ENCODE data around the gene LEMD1.

Gene LEMD1

DNA sequence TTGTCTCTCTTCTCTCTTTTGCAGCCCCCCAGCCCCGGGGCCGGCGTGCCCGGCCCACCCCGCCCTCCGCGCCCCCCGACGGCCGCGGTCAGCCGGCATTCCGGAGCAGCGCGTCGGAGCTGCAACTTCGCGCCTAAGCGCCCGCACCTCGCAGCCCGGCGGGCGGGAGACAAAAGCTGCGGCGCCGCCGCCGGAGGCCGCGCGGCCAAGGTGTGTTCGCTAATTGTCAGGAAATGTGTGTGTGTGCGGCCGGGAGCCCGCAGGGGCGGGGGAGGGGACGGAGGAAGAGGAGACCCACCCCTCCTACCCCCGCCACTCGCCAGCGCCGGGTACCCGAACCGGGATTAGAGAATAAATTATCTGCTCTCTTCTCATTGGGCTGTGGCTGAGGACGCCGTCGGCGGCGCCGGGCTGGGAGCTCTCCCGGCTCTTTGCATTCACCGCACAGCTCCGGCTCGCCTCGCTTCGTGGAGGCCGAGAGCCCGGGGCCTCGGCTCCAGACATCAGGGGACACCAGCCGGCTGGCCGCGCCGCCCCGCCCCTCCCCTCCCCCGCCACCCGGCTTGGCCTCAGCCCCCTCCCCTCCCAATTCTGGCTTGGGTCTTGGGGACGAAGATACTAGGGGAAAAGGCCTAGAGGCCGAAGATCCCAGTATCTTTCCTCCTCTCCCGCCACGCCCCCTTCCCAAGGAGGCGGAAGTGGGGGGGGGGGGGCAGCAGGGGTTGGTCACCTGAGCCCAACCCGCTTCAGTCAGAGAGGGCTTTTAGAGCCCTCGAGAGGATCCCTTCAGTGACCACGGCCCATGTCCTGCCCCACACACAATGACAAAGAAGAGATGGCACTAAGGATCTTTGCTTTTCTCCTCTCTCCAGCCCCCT, 35.3 kb upstream of the LEMD1 start:
- H3K27ac Mint-ChIP-seq: no peak overlapping the region
- peaks cover 31% of the 10 kb centered on the region for H3K27me3 Mint-ChIP-seq (ENCODE audit: low read depth, poor library complexity)
- H3K4me3 Mint-ChIP-seq: peak overlapping the region; percentile 92
- H3K4me1 Mint-ChIP-seq: peaks cover 39% of the 10 kb centered on the region
- TF ChIP-seq, protein P1, sequence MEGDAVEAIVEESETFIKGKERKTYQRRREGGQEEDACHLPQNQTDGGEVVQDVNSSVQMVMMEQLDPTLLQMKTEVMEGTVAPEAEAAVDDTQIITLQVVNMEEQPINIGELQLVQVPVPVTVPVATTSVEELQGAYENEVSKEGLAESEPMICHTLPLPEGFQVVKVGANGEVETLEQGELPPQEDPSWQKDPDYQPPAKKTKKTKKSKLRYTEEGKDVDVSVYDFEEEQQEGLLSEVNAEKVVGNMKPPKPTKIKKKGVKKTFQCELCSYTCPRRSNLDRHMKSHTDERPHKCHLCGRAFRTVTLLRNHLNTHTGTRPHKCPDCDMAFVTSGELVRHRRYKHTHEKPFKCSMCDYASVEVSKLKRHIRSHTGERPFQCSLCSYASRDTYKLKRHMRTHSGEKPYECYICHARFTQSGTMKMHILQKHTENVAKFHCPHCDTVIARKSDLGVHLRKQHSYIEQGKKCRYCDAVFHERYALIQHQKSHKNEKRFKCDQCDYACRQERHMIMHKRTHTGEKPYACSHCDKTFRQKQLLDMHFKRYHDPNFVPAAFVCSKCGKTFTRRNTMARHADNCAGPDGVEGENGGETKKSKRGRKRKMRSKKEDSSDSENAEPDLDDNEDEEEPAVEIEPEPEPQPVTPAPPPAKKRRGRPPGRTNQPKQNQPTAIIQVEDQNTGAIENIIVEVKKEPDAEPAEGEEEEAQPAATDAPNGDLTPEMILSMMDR (IDR thresholded peaks at IDR 0.05): no peak
- H3K36me3 Mint-ChIP-seq (ENCODE audit: low read depth): no peaks in the 10 kb centered on the region
- no peaks in the 10 kb centered on the region for H3K9me3 Mint-ChIP-seq
- peak; percentile 72 for DNase-seq

DNA sequence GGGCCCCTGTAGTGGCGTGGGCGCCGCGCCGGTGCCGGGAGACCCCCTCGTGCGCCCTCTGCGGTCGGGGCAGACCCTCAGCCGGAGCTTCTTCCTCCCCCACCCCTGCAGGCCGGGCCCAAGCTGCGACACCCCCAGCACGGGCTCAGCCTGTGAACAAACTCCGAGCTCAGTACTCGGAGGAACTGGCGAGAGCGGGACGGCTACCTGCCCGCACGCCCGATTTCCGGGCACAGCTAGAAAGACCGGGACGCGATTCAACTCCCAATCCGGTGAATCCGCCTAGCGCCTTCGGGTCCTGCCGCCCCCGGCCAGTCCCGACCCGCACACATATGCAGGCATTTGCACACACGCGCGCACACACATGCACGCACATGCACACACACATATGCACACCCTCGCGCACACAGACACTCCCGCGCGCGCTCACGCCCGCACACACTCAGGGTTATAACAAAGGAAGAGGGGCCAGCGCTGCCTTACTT, 34.6 kb upstream of the LEMD1 start:
- peak; percentile 45 for DNase-seq
- Mint-ChIP-seq H3K4me1 (peaks cover 45% of the 10 kb centered on the region), H3K27ac (no peak overlapping the region), H3K36me3 (ENCODE audit: low read depth) (no peaks in the 10 kb centered on the region), H3K4me3 (peak overlapping the region; percentile 92), H3K27me3 (ENCODE audit: low read depth, poor library complexity) (peaks cover 32% of the 10 kb centered on the region), H3K9me3 (no peaks in the 10 kb centered on the region)
- TF ChIP-seq, protein P1 (IDR thresholded peaks at IDR 0.05): peak; percentile 9

DNA sequence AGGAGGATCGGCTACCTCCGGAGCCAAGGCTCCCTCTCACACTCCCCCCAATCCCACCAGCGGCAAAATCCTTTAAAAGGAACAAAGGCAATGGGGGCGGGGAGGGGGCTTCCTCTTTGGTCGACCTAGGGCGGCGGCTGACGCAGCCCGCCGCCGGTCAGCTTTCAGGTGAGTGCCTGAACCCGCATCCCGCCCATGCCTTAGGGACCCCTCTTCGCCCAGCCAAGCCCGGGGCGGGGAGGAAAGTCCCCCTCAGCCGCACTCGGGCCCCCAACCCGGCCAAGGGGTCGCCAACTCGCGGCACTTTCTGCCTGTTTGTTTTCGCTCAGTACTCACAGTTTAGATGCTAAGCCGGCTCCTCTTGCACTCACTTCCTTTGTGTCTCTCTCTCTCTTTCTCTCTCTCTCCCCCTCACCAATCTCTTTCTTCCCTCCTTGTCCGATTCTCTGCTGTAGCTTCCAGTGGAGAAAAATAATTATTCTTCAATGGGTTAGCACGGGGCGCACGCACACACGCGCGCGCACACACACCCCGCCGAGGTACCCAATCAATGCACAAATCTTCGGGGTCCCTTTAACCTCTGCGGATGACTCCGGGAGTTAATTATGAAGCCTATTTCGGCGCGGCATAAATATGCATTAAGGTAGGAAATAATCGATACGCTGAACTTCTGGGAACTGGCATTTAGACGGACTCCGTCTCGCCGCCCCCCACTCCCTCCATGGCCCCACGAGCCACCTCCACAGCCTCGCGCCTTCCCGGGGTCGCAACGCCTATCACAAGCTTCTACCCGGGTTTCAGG, 33.9 kb upstream of the LEMD1 start, which contains the start of gene BLACAT1:
TSS of gene BLACAT1 (minus strand) at position 465 of the 802 bp plus-strand sequence.
- peaks cover 52% of the 10 kb centered on the region for H3K4me1 Mint-ChIP-seq
- peak within 1 kb of the TSS; percentile 92 for H3K4me3 Mint-ChIP-seq
- H3K27ac Mint-ChIP-seq: peak within 1 kb of the TSS; percentile 45
- H3K36me3 Mint-ChIP-seq (ENCODE audit: low read depth): no peaks in the 10 kb centered on the region
- H3K9me3 Mint-ChIP-seq: no peaks in the 10 kb centered on the region
- H3K27me3 Mint-ChIP-seq (ENCODE audit: low read depth, poor library complexity): peaks cover 34% of the 10 kb centered on the region
- DNase-seq: no peak
- TF ChIP-seq, protein P1 (IDR thresholded peaks at IDR 0.05): no peak

DNA sequence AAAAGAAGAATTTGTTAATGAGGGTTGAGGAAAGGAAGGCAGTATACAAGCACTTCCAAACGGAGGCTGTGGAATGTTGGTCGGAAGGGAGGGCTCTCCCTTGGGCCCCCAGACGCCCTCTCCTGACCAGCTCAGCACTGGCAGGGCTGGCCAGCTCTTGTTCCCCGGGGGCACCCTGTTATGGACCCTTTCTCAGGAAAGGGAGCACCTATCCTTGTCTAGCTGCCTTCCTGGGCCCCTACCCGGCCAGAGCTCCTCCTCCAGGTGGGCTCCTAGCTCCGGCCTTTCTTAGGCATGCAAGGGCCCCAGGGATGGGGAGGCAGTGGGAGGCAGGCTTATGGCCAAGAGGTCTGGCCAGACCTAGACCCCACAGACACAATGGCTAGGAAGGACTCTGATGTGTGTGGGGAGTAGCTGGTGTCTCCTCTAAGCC, 33.1 kb upstream of the LEMD1 start:
- TF ChIP-seq, protein P1 (IDR thresholded peaks at IDR 0.05): no peak
- Mint-ChIP-seq H3K36me3 (ENCODE audit: low read depth) (no peaks in the 10 kb centered on the region), H3K27me3 (ENCODE audit: low read depth, poor library complexity) (peaks cover 34% of the 10 kb centered on the region), H3K4me1 (peaks cover 60% of the 10 kb centered on the region), H3K27ac (no peak overlapping the region), H3K9me3 (no peaks in the 10 kb centered on the region), H3K4me3 (peak overlapping the region; percentile 92)
- peak; percentile 45 for DNase-seq

DNA sequence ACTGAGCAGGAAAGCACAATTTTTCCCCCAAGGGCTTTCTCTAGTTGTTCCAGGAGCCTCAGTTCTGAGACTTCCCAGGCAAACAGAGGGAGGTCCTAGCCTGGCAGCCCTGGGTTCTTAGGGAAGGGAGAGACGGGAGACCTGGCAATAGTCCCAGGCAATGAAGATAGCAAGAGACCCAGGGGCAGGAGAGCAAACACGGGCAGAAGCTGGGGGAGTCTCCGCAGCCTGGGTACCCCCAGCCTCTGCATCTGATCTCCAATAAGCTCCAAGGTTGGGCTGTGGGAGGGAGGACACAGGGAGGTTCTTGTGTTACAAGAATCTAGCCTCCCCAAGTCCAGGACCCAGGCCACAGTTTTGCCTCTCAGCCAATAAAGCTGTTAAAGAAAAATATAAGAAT, 31.6 kb upstream of the LEMD1 start:
- TF ChIP-seq, protein P1 (IDR thresholded peaks at IDR 0.05): no peak
- peaks cover 34% of the 10 kb centered on the region for H3K27me3 Mint-ChIP-seq (ENCODE audit: low read depth, poor library complexity)
- peak overlapping the region; percentile 63 for H3K4me3 Mint-ChIP-seq
- no peak for DNase-seq
- H3K27ac Mint-ChIP-seq: no peak overlapping the region
- H3K9me3 Mint-ChIP-seq: no peaks in the 10 kb centered on the region
- H3K36me3 Mint-ChIP-seq (ENCODE audit: low read depth): no peaks in the 10 kb centered on the region
- peaks cover 71% of the 10 kb centered on the region for H3K4me1 Mint-ChIP-seq
